H1 (cell line): Measurements from ENCODE around the gene SEC11A.
"Not testable (repeated sequence)": the region's sequence is repeated elsewhere in the genome, so short reads cannot be mapped to it uniquely, and the experiment has no call there.

Experiments used
- BCL11A ChIP-seq, 2 experiments: IDR thresholded peaks; one replicate each; pipeline ENCODE4 v1.6.1; 2011; ENCODE audit warnings: low read depth in 2 of 2, low read length in 2 of 2, mild to moderate bottlenecking in 2 of 2
- CBX5 ChIP-seq: fragments of 300-800, 300-1000 bp; sonication (generic); IDR thresholded peaks from 2 replicates; pipeline ENCODE4 v1.7.1; 2016; ENCODE audit warnings: antibody characterized with exemption, low read length, low read depth
- CTCF ChIP-seq, 3 experiments: IDR thresholded peaks; 1 replicate in 2 of 3; 2 replicates in 1 of 3; pipeline versions ENCODE4 v1.5.1 to v1.6.1; 2011; ENCODE audit warnings: low read length in 3 of 3, mild to moderate bottlenecking in 3 of 3, inconsistent platforms in 2 of 3, low read depth in 1 of 3, moderate library complexity in 1 of 3; ENCODE audit not compliant: insufficient read depth in 1 of 3; ENCODE audit errors: control extremely low read depth in 1 of 3
- EP300 ChIP-seq, 2 experiments: IDR thresholded peaks; 1 replicate in 1 of 2; 2 replicates in 1 of 2; pipeline ENCODE4 v1.6.1; 2011 to 2012; ENCODE audit warnings: low read depth in 2 of 2, low read length in 2 of 2, mild to moderate bottlenecking in 2 of 2, borderline replicate concordance in 1 of 2, inconsistent platforms in 1 of 2, moderate library complexity in 1 of 2
- POLR2A ChIP-seq, 2 experiments: IDR thresholded peaks; 1 replicate in 1 of 2; 2 replicates in 1 of 2; pipeline ENCODE4 v1.6.1; 2011; ENCODE audit warnings: low read depth in 2 of 2, low read length in 2 of 2, mild to moderate bottlenecking in 2 of 2; ENCODE audit errors: control extremely low read depth in 1 of 2
- POLR2AphosphoS5 ChIP-seq: IDR thresholded peaks from 2 replicates; pipeline ENCODE4 v1.6.1; 2011; ENCODE audit warnings: low read depth, low read length
- SIX5 ChIP-seq: IDR thresholded peaks from 2 replicates; pipeline ENCODE4 v1.6.1; 2011; ENCODE audit warnings: mild to moderate bottlenecking, low read depth, low read length
- SP1 ChIP-seq: IDR thresholded peaks from 2 replicates; pipeline ENCODE4 v1.6.1; 2011; ENCODE audit warnings: low read depth, low read length
- TBP ChIP-seq: IDR thresholded peaks from 2 replicates; pipeline ENCODE4 v1.6.1; 2011; ENCODE audit warnings: low read depth, low read length, improper control_type of control experiment
- TEAD4 ChIP-seq: IDR thresholded peaks from 2 replicates; pipeline ENCODE4 v1.6.1; 2012; ENCODE audit warnings: low read depth, low read length, inconsistent platforms, mixed read lengths
- YY1 ChIP-seq: IDR thresholded peaks from 2 replicates; pipeline ENCODE4 v1.6.1; 2011; ENCODE audit warnings: low read depth, mild to moderate bottlenecking, low read length
- ZNF274 ChIP-seq: IDR thresholded peaks from 2 replicates; pipeline ENCODE4 v1.7.0; 2012; ENCODE audit warnings: low read length, borderline replicate concordance; ENCODE audit errors: extremely low read depth
- TF ChIP-seq, protein P1 (sequence below): IDR thresholded peaks from 2 replicates; pipeline ENCODE4 v1.6.1; 2012; ENCODE audit warnings: inconsistent platforms

DNA sequence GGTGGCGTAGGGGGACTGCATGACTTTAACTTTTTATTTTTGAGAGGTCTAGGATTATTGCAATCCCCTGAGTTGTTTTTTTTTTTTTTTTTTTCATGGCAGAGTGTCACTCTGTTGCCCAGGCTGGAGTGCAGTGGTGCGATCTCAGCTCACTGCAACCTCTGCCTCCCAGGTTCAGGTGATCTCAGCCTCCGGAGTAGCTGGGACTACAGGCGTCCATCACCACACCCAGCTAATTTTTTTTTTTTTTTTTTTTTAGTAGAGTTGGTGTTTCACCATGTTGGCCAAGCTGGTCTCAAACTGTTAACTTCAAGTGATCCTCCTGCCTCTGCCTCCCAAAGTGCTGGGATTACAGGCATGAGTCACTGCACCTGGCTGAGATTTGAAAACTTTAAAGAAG, 39.0 kb upstream of the SEC11A start:
- TF ChIP-seq, protein P1, sequence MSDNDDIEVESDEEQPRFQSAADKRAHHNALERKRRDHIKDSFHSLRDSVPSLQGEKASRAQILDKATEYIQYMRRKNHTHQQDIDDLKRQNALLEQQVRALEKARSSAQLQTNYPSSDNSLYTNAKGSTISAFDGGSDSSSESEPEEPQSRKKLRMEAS, result not testable (repeated sequence)
- not testable (repeated sequence) for TF ChIP-seq BCL11A (IDR thresholded peaks at IDR 0.05; ENCODE audit: low read depth in 2 of 2, low read length in 2 of 2); YY1; TEAD4; POLR2AphosphoS5; POLR2A (IDR thresholded peaks at IDR 0.05; ENCODE audit: control extremely low read depth in 1 of 2, low read depth in 2 of 2, low read length in 2 of 2); ZNF274; CTCF (IDR thresholded peaks at IDR 0.05; ENCODE audit: control extremely low read depth in 1 of 3, insufficient read depth in 1 of 3, low read depth in 1 of 3, low read length in 3 of 3); TBP; SP1; CBX5; SIX5; EP300 (IDR thresholded peaks at IDR 0.05; ENCODE audit: borderline replicate concordance in 1 of 2, low read depth in 2 of 2, low read length in 2 of 2)
